SU-DHL-6 (cell line): Measurements from ENCODE around the gene FIBCD1.

Source experiments
- EZH2phosphoT487 ChIP-seq: fragments of 200-600 bp; sonication (generic), shearing (Covaris generic); conservative IDR thresholded peaks from 2 replicates; pipeline ENCODE4 v1.6.1; 2018; ENCODE audit warnings: mild to moderate bottlenecking, antibody characterized with exemption, low read length, moderate library complexity, mixed read lengths
- TF ChIP-seq, protein P1 (sequence below): fragments of 200-600 bp; sonication (generic); IDR thresholded peaks from one replicate; pipeline ENCODE4 v1.5.1; 2017; ENCODE audit warnings: antibody characterized with exemption, mild to moderate bottlenecking, low read length, moderate library complexity; ENCODE audit not compliant: insufficient read depth, poor library complexity, severe bottlenecking

- TF ChIP-seq, protein P1, sequence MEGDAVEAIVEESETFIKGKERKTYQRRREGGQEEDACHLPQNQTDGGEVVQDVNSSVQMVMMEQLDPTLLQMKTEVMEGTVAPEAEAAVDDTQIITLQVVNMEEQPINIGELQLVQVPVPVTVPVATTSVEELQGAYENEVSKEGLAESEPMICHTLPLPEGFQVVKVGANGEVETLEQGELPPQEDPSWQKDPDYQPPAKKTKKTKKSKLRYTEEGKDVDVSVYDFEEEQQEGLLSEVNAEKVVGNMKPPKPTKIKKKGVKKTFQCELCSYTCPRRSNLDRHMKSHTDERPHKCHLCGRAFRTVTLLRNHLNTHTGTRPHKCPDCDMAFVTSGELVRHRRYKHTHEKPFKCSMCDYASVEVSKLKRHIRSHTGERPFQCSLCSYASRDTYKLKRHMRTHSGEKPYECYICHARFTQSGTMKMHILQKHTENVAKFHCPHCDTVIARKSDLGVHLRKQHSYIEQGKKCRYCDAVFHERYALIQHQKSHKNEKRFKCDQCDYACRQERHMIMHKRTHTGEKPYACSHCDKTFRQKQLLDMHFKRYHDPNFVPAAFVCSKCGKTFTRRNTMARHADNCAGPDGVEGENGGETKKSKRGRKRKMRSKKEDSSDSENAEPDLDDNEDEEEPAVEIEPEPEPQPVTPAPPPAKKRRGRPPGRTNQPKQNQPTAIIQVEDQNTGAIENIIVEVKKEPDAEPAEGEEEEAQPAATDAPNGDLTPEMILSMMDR, result no peak
- no peak for TF ChIP-seq EZH2phosphoT487
Measured at GRCh38 chr9:130898552-130898852, 40.5 kb downstream of the FIBCD1 start.
